Measurements from ENCODE around the gene SYNGR3.

GRCh38 chr16:1947369-1947670, 42.5 kb upstream of the SYNGR3 start:
- TF ChIP-seq CTCF (IDR thresholded peaks at IDR 0.05) (no peak), POLR2A (IDR thresholded peaks at IDR 0.05) (no peak)

Measured in adrenal gland (tissue), 5 donors.